Muscle layer of duodenum (tissue), 2 donors: ENCODE data around the gene PLCH1.

Experiments
- H3K27ac ChIP-seq: one replicate; pipeline ENCODE4 v1.7.0; 2013; ENCODE audit warnings: mild to moderate bottlenecking, low read length
- H3K27me3 ChIP-seq: one replicate; pipeline ENCODE4 v1.7.0; 2013; ENCODE audit warnings: low read depth, mild to moderate bottlenecking, control low read depth, low read length
- H3K36me3 ChIP-seq, 2 donors: one replicate each; pipeline ENCODE4 v1.7.0; 2013; ENCODE audit warnings: low read length in 2 of 2, control low read depth in 1 of 2, mild to moderate bottlenecking in 1 of 2; ENCODE audit not compliant: insufficient read depth in 2 of 2, control insufficient read depth in 1 of 2
- H3K4me1 ChIP-seq, 2 donors: one replicate each; pipeline ENCODE4 v1.7.0; 2013; ENCODE audit warnings: low read length in 2 of 2, mild to moderate bottlenecking in 2 of 2, control low read depth in 1 of 2, moderate library complexity in 1 of 2; ENCODE audit not compliant: insufficient read depth in 2 of 2, control insufficient read depth in 1 of 2
- H3K4me3 ChIP-seq, 2 donors: one replicate each; pipeline ENCODE4 v1.7.0; 2013; ENCODE audit warnings: low read length in 2 of 2, low read depth in 1 of 2, mild to moderate bottlenecking in 1 of 2
- H3K9me3 ChIP-seq, 2 donors: one replicate each; pipeline ENCODE4 v1.7.0; 2013; ENCODE audit warnings: low read length in 2 of 2, control low read depth in 1 of 2, mild to moderate bottlenecking in 1 of 2; ENCODE audit not compliant: control insufficient read depth in 1 of 2
- donor health status: healthy.

The PLCH1 gene

GRCh38 chr3:155424323-155424710 lies 320.6 kb downstream of the PLCH1 start:
- no peak overlapping the region for H3K4me3 ChIP-seq
- no peaks in the 10 kb centered on the region for H3K4me1 ChIP-seq
- no peaks in the 10 kb centered on the region for H3K36me3 ChIP-seq
- no peak overlapping the region for H3K27ac ChIP-seq
- peaks cover 8 to 11% of the 10 kb centered on the region in 2 donors for H3K9me3 ChIP-seq
- no peaks in the 10 kb centered on the region for H3K27me3 ChIP-seq

- Histone ChIP-seq H3K27me3 (no peaks in the 10 kb centered on the region), H3K9me3 (peaks cover 3 to 5% of the 10 kb centered on the region in 2 donors), H3K4me3 (no peak overlapping the region), H3K36me3 (no peaks in the 10 kb centered on the region), H3K27ac (no peak overlapping the region), H3K4me1 (no peaks in the 10 kb centered on the region)
Measured at GRCh38 chr3:155423526-155424322, 321.1 kb downstream of the PLCH1 start.

GRCh38 chr3:155420881-155421486 lies 323.9 kb downstream of the PLCH1 start:
- H3K4me1 ChIP-seq: no peaks in the 10 kb centered on the region
- no peak overlapping the region for H3K27ac ChIP-seq
- H3K27me3 ChIP-seq: no peaks in the 10 kb centered on the region
- H3K9me3 ChIP-seq: no peaks in the 10 kb centered on the region
- H3K4me3 ChIP-seq: no peak overlapping the region
- H3K36me3 ChIP-seq: no peaks in the 10 kb centered on the region

- Histone ChIP-seq H3K9me3 (no peaks in the 10 kb centered on the region), H3K27me3 (no peaks in the 10 kb centered on the region), H3K36me3 (no peaks in the 10 kb centered on the region), H3K4me1 (no peaks in the 10 kb centered on the region), H3K4me3 (no peak overlapping the region), H3K27ac (no peak overlapping the region)
Measured at GRCh38 chr3:155420406-155420805, 324.5 kb downstream of the PLCH1 start.

- no peaks in the 10 kb centered on the region for H3K36me3 ChIP-seq
- no peaks in the 10 kb centered on the region for H3K27me3 ChIP-seq
- H3K4me3 ChIP-seq: no peak overlapping the region
- no peak overlapping the region for H3K27ac ChIP-seq
- no peaks in the 10 kb centered on the region for H3K9me3 ChIP-seq
- H3K4me1 ChIP-seq: no peaks in the 10 kb centered on the region
Measured at GRCh38 chr3:155418407-155418806, 326.5 kb downstream of the PLCH1 start.

GRCh38 chr3:155417119-155417517 lies 327.8 kb downstream of the PLCH1 start:
- H3K9me3 ChIP-seq: no peaks in the 10 kb centered on the region
- no peaks in the 10 kb centered on the region for H3K27me3 ChIP-seq
- no peak overlapping the region for H3K4me3 ChIP-seq
- H3K4me1 ChIP-seq: no peaks in the 10 kb centered on the region
- H3K36me3 ChIP-seq: no peaks in the 10 kb centered on the region
- H3K27ac ChIP-seq: no peak overlapping the region

- no peaks in the 10 kb centered on the region for H3K36me3 ChIP-seq
- H3K9me3 ChIP-seq: no peaks in the 10 kb centered on the region
- H3K27me3 ChIP-seq: no peaks in the 10 kb centered on the region
- H3K4me3 ChIP-seq: no peak overlapping the region
- no peaks in the 10 kb centered on the region for H3K4me1 ChIP-seq
- no peak overlapping the region for H3K27ac ChIP-seq
Measured at GRCh38 chr3:155416500-155417118, 328.3 kb downstream of the PLCH1 start.

- Histone ChIP-seq H3K27ac (no peak overlapping the region), H3K4me1 (no peaks in the 10 kb centered on the region), H3K36me3 (no peaks in the 10 kb centered on the region), H3K4me3 (no peak overlapping the region), H3K9me3 (no peaks in the 10 kb centered on the region), H3K27me3 (no peaks in the 10 kb centered on the region)
Measured at GRCh38 chr3:155412904-155413303, 332.0 kb downstream of the PLCH1 start.

- H3K4me1 ChIP-seq: no peaks in the 10 kb centered on the region
- no peaks in the 10 kb centered on the region for H3K36me3 ChIP-seq
- H3K27ac ChIP-seq: no peak overlapping the region
- H3K9me3 ChIP-seq: no peaks in the 10 kb centered on the region
- no peak overlapping the region for H3K4me3 ChIP-seq
- H3K27me3 ChIP-seq: no peaks in the 10 kb centered on the region
Measured at GRCh38 chr3:155411500-155412223, 333.2 kb downstream of the PLCH1 start.

GRCh38 chr3:155409336-155409735 lies 335.5 kb downstream of the PLCH1 start:
- H3K27ac ChIP-seq: no peak overlapping the region
- no peaks in the 10 kb centered on the region for H3K9me3 ChIP-seq
- H3K36me3 ChIP-seq: no peaks in the 10 kb centered on the region
- H3K4me1 ChIP-seq: no peaks in the 10 kb centered on the region
- H3K27me3 ChIP-seq: no peaks in the 10 kb centered on the region
- no peak overlapping the region for H3K4me3 ChIP-seq

GRCh38 chr3:155407971-155408370 lies 336.9 kb downstream of the PLCH1 start:
- Histone ChIP-seq H3K4me1 (no peaks in the 10 kb centered on the region), H3K9me3 (no peaks in the 10 kb centered on the region), H3K27me3 (no peaks in the 10 kb centered on the region), H3K27ac (no peak overlapping the region), H3K36me3 (no peaks in the 10 kb centered on the region), H3K4me3 (no peak overlapping the region)
